Spinal cord (tissue), 10 donors: ENCODE measurements around the gene ATP5MK. TPM values are rescaled to one million over a fixed set of nuclear protein-coding genes. Genes with fewer than 3 reads are reported as not detected.
A peak's percentile ranks its signal among the peaks of the same experiment; 100 is the strongest.
"Not testable (repeated sequence)": the region's sequence is repeated elsewhere in the genome, so short reads cannot be mapped to it uniquely, and the experiment has no call there.

Experiments used
- DNase-seq, 6 donors: peaks; one replicate each; pipeline versions ENCODE4 v3.0.0 to v3.0.0-alpha.2; 2013 to 2015; ENCODE audit warnings: low spot score in 6 of 6, low read depth in 4 of 6
- H3K27ac ChIP-seq: one replicate; pipeline ENCODE4 v1.5.1; 2013; ENCODE audit warnings: low read depth, low read length, control low read depth
- H3K27me3 ChIP-seq: one replicate; pipeline ENCODE4 v1.6.1; 2013; ENCODE audit warnings: low read length; ENCODE audit not compliant: control insufficient read depth, insufficient read depth
- H3K36me3 ChIP-seq: one replicate; pipeline ENCODE4 v1.6.1; 2013; ENCODE audit warnings: low read length; ENCODE audit not compliant: control insufficient read depth, insufficient read depth
- H3K4me1 ChIP-seq: one replicate; pipeline ENCODE4 v1.6.1; 2013; ENCODE audit warnings: low read length; ENCODE audit not compliant: control insufficient read depth, insufficient read depth
- H3K4me3 ChIP-seq: one replicate; pipeline ENCODE4 v1.5.1; 2013; ENCODE audit warnings: low read depth, low read length, control low read depth
- H3K9me3 ChIP-seq: one replicate; pipeline ENCODE4 v1.6.1; 2013; ENCODE audit warnings: low read length; ENCODE audit not compliant: control insufficient read depth, insufficient read depth
- WGBS: methylation state at CpG from one replicate; pipeline ENCODE4 v1.1.5; 2013; ENCODE audit warnings: missing lambda C conversion rate; ENCODE audit not compliant: insufficient coverage; 5-methylcytosine and 5-hydroxymethylcytosine counted together
- polyA plus RNA-seq, 2 donors: library from polyadenylated mRNA; unstranded; fragments of 120-200 nt; gene quantifications; one replicate each; pipeline ENCODE4 v1.2.1, GENCODE V29; 2013; ENCODE audit not compliant: insufficient read length in 2 of 2
- total RNA-seq, 2 donors: library from RNA; depleted of rRNA in 1 of 2; stranded (reverse); fragments of 120-200 nt in 1 of 2; fragments of >200 nt in 1 of 2; gene quantifications; one replicate each; pipeline versions ENCODE4 v1.2.3 to v1.2.4, GENCODE V29; 2013 to 2014
- donor health status: healthy.

ATP5MK gene
- total and polyA plus RNA-seq, 4 donors, result 166 to 433 (median 306) TPM

- no CpG with 5 or more reads among the region's 2 CpGs for WGBS
- H3K27ac ChIP-seq, result no peak overlapping the region
- no peaks in the 10 kb centered on the region for H3K9me3 ChIP-seq
- no peaks in the 10 kb centered on the region for H3K27me3 ChIP-seq
- no peak overlapping the region for H3K4me3 ChIP-seq
- H3K4me1 ChIP-seq, result no peaks in the 10 kb centered on the region
- DNase-seq, result no peak
- H3K36me3 ChIP-seq, result peaks cover 64% of the 10 kb centered on the region
Measured at GRCh38 chr10:103433858-103434257, 37.6 kb upstream of the ATP5MK start.

GRCh38 chr10:103431902-103432301 is 35.6 kb upstream of the ATP5MK start:
- no peaks in the 10 kb centered on the region for H3K4me1 ChIP-seq
- peaks cover 55% of the 10 kb centered on the region for H3K36me3 ChIP-seq
- no peak overlapping the region for H3K4me3 ChIP-seq
- no peaks in the 10 kb centered on the region for H3K27me3 ChIP-seq
- H3K9me3 ChIP-seq, result no peaks in the 10 kb centered on the region
- no peak overlapping the region for H3K27ac ChIP-seq
- 95% methylated on average over 8 of the region's 8 CpGs for whole genome bisulfite sequencing
- no peak for DNase-seq

GRCh38 chr10:103429647-103430046 is 33.4 kb upstream of the ATP5MK start:
- Histone ChIP-seq H3K4me1 (no peaks in the 10 kb centered on the region), H3K36me3 (peaks cover 52% of the 10 kb centered on the region), H3K27ac (no peak overlapping the region), H3K9me3 (no peaks in the 10 kb centered on the region), H3K4me3 (no peak overlapping the region), H3K27me3 (no peaks in the 10 kb centered on the region)
- WGBS, result 100% methylated on average over 3 of the region's 5 CpGs
- DNase-seq, result no peak

DNA sequence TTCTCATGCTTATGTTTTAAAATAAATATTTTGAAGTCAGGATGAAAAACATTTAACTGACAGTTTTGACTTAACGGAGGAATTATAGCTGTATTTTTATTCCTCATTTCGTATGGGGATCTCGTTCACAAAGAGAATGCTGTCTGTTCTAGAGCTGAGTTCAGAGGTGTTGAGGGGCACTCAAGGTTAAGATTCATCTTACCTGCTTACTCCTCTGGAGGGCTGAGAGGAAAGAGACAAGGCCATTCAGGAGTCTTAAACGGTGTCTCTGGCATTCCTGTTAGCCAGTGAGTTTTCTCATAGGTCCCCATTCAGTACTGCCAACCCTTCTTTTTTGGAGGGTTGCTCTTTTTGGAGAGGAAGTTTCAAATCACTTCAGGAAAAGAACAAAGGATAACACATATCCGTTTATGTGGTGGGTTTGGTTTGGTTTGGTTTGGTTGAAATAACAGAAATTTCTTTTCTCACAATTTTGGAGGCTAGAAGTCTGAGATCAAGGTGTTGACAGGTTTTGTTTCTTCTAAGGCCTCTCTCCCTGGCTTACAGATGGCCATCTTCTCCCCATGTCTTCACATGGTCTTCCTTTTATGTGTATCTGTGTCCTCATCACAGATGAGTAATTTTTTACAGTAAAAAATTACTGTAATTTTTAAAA is 32.8 kb upstream of the ATP5MK start:
- Histone ChIP-seq H3K36me3 (peaks cover 51% of the 10 kb centered on the region), H3K27ac (no peak overlapping the region), H3K9me3 (no peaks in the 10 kb centered on the region), H3K4me1 (no peaks in the 10 kb centered on the region), H3K4me3 (no peak overlapping the region), H3K27me3 (no peaks in the 10 kb centered on the region)
- no CpG with 5 or more reads among the region's 5 CpGs for WGBS
- DNase-seq, result no peak

GRCh38 chr10:103427866-103428265 is 31.6 kb upstream of the ATP5MK start:
- 84% methylated on average over 2 of the region's 9 CpGs for WGBS
- peaks cover 50% of the 10 kb centered on the region for H3K36me3 ChIP-seq
- H3K4me1 ChIP-seq, result no peaks in the 10 kb centered on the region
- no peaks in the 10 kb centered on the region for H3K27me3 ChIP-seq
- H3K9me3 ChIP-seq, result no peaks in the 10 kb centered on the region
- H3K4me3 ChIP-seq, result no peak overlapping the region
- no peak for DNase-seq
- no peak overlapping the region for H3K27ac ChIP-seq

DNA sequence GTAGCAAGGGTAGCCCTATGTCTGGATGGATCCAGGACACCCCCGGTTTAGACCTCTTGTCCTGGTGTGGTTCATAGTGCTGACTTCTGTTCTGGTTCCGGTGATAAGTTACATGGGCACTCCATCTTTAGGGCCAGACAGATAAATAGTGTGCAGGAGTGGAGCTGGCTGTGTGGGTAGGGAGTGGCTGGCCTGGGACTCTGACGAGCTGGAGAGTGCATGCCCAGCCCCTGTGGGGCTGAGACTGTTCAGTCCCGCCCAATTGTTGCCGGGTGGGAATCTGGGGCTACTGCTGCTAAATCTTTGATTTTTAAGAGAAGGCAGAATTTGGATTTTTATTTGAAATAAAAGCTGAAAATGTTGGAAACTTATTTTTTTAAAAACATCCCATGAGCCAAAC is 27.5 kb upstream of the ATP5MK start:
- Histone ChIP-seq H3K4me1 (no peaks in the 10 kb centered on the region), H3K27me3 (no peaks in the 10 kb centered on the region), H3K4me3 (no peak overlapping the region), H3K27ac (no peak overlapping the region), H3K9me3 (no peaks in the 10 kb centered on the region), H3K36me3 (peaks cover 71% of the 10 kb centered on the region)
- WGBS, result 80% methylated on average over 4 of the region's 5 CpGs
- DNase-seq, result no peak

DNA sequence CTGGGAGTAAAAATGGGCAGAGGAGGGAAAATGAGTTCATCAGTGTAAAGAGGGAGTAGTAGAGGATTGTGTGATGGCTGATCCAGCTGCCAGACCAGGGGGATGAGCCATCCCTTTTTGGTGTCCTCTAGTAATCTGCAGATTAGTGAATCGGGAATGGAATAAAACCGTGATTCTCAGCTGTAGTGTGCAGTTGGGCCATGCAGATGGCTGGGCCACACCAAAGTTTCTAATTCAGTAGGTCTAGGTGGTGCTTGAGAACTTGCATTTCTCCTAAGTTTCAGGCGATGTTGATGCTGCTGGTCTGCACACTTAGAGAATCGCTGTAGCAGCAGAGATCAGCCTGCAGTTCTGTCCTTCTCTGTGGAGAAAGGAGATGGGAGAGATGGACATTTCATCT is 22.8 kb upstream of the ATP5MK start:
- no peak for DNase-seq
- no peaks in the 10 kb centered on the region for H3K9me3 ChIP-seq
- no peaks in the 10 kb centered on the region for H3K27me3 ChIP-seq
- no peak overlapping the region for H3K27ac ChIP-seq
- 100% methylated on average over 4 of the region's 4 CpGs for WGBS
- peaks cover 83% of the 10 kb centered on the region for H3K36me3 ChIP-seq
- no peaks in the 10 kb centered on the region for H3K4me1 ChIP-seq
- no peak overlapping the region for H3K4me3 ChIP-seq

DNA sequence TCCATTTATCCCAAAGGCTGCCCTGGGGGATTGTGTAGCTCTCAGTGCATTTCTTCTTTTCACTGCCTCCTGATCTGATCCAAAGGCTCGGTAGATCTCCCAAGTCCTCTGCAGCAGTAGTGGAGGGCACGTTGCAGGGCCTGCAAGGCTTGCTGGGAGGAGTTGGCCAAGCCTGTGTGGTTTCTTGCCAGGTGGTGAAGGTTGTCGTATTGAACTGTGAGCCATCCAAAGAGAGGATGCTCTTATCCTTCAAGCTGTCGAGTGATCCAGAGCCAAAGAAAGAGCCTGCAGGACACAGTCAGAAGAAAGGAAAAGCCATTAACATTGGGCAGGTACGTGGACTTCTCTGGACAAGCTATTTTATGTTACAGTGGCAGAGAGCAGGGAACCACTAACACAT is 21.3 kb upstream of the ATP5MK start:
- Histone ChIP-seq H3K4me3 (no peak overlapping the region), H3K4me1 (no peaks in the 10 kb centered on the region), H3K9me3 (no peaks in the 10 kb centered on the region), H3K27ac (no peak overlapping the region), H3K27me3 (no peaks in the 10 kb centered on the region), H3K36me3 (peaks cover 86% of the 10 kb centered on the region)
- WGBS, result 88% methylated on average over 4 of the region's 5 CpGs
- DNase-seq, result no peak

DNA sequence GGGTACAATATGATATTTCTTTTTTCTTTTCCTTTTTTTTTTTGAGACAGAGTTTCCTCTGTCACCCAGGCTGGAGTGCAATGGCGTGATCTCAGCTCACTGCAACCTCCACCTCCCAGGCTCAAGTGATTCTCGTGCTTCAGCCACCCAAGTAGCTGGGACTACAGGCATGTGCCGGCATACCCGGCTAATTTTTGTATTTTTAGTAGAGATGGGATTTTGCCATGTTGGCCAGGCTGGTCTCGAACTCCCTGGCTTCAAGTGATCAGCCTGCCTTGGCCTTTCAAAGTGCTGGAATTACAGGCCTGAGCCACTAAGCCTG is 20.8 kb upstream of the ATP5MK start:
- no CpG with 5 or more reads among the region's 5 CpGs for WGBS
- H3K27me3 ChIP-seq, H3K9me3 ChIP-seq, DNase-seq, H3K4me1 ChIP-seq, H3K4me3 ChIP-seq, H3K27ac ChIP-seq: not testable (repeated sequence)
- peaks cover 87% of the 10 kb centered on the region for H3K36me3 ChIP-seq

DNA sequence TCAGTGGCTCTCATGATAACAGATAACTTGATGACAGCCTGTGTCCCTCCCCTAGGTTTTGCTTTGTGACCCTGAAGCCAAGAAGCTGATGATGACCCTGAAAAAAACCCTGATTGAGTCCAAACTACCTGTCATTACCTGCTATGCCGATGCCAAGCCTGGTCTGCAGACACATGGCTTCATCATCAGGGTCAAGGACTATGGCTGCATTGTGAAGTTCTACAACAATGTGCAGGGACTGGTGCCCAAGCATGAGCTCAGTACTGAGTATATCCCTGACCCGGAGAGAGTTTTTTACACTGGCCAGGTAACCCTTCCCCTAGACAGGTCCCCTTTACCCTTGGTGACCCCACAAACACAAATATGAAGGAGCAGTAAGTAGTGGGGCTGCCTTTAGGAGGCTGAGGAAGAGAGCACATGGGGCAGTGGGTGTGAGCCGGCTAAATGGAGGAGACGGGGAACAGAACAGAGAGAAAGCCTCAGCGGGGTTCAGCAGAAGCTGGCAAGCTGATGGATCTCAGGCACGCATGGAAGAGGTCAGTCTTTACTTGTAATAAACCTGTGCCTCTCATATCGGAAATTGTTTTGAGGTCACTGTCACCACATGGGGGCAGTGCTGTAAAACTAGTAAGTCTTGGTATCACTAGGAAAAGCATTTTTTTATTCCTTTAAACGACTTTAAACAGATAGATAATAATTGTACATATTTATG is 20.3 kb upstream of the ATP5MK start:
- WGBS, result 81% methylated on average over 5 of the region's 8 CpGs
- no peak overlapping the region for H3K4me3 ChIP-seq
- H3K27me3 ChIP-seq, result no peaks in the 10 kb centered on the region
- H3K9me3 ChIP-seq, result no peaks in the 10 kb centered on the region
- H3K36me3 ChIP-seq, result peaks cover 88% of the 10 kb centered on the region
- peak; percentile 9 to 89 (median 49) for DNase-seq
- H3K4me1 ChIP-seq, result no peaks in the 10 kb centered on the region
- H3K27ac ChIP-seq, result no peak overlapping the region
